ENCODE results near the gene PLSCR2.
"Not testable (repeated sequence)": the region's sequence is repeated elsewhere in the genome, so short reads cannot be mapped to it uniquely, and the experiment has no call there.

PLSCR2 gene

GRCh38 chr3:146432066-146432465, 37.3 kb downstream of the PLSCR2 start:
- no peak for ATAC-seq (replicated peaks; ENCODE audit: extremely low read depth, poor library complexity, severe bottlenecking)
- peaks cover 20% of the 10 kb centered on the region for H3K27me3 Mint-ChIP-seq
- DNase-seq (ENCODE audit: low spot score in 2 of 2) = no peak
- H3K4me3 Mint-ChIP-seq = no peak overlapping the region
- no peaks in the 10 kb centered on the region for H3K36me3 Mint-ChIP-seq (ENCODE audit: insufficient read depth)
- H3K9me3 Mint-ChIP-seq = peaks cover 13% of the 10 kb centered on the region
- no peak overlapping the region for H3K27ac Mint-ChIP-seq (ENCODE audit: low read depth)
- H3K4me1 Mint-ChIP-seq = no peaks in the 10 kb centered on the region

DNA sequence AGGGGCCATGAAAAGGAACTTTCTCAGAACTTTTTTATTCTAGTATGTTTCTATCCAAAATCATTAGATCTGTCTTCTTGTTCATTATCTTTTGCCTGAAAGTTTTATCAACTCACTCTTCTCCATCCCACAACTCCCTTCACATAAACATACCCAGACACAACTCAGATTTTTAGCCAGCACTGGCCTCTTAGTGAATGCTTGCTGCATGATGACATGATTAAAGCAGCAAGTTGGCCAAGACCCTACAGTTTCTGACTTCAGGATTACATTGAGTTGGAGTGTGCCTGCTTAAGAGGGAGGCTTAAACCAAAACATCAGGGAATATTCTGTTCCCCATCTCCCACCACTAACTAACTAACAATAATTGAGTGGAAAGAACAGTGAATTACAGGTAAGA, 38.1 kb downstream of the PLSCR2 start:
- Mint-ChIP-seq H3K36me3 (ENCODE audit: insufficient read depth) (no peaks in the 10 kb centered on the region), H3K9me3 (peaks cover 6% of the 10 kb centered on the region), H3K4me3 (no peak overlapping the region), H3K4me1 (no peaks in the 10 kb centered on the region), H3K27me3 (peaks cover 20% of the 10 kb centered on the region), H3K27ac (ENCODE audit: low read depth) (no peak overlapping the region)
- ATAC-seq (replicated peaks; ENCODE audit: extremely low read depth, poor library complexity, severe bottlenecking) (no peak), DNase-seq (ENCODE audit: low spot score in 2 of 2) (no peak)

DNA sequence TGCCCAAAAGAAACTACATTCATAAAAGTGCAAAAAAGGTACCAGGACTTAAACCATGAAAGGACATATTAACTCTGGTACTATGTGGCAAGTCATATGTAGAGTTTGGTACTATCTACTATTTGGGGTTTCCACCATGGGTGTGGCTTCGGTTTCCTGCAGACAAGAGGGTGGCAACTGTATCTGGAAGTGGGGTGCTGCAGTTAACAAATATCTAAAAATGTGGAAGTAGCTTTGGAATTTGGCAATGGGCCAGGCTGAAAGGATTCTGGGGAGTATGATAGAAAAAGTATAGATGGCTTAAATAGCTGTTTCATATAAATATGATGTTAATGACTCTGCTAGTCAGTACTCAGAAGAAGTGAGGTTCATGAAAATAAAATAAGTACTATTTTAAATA, 44.0 kb downstream of the PLSCR2 start:
- H3K4me3 Mint-ChIP-seq = no peak overlapping the region
- no peak for ATAC-seq (replicated peaks; ENCODE audit: extremely low read depth, poor library complexity, severe bottlenecking)
- no peak overlapping the region for H3K27ac Mint-ChIP-seq (ENCODE audit: low read depth)
- no peak for DNase-seq (ENCODE audit: low spot score in 2 of 2)
- H3K36me3 Mint-ChIP-seq (ENCODE audit: insufficient read depth) = no peaks in the 10 kb centered on the region
- H3K4me1 Mint-ChIP-seq = no peaks in the 10 kb centered on the region
- peaks cover 6% of the 10 kb centered on the region for H3K9me3 Mint-ChIP-seq
- H3K27me3 Mint-ChIP-seq = peaks cover 29% of the 10 kb centered on the region

DNA sequence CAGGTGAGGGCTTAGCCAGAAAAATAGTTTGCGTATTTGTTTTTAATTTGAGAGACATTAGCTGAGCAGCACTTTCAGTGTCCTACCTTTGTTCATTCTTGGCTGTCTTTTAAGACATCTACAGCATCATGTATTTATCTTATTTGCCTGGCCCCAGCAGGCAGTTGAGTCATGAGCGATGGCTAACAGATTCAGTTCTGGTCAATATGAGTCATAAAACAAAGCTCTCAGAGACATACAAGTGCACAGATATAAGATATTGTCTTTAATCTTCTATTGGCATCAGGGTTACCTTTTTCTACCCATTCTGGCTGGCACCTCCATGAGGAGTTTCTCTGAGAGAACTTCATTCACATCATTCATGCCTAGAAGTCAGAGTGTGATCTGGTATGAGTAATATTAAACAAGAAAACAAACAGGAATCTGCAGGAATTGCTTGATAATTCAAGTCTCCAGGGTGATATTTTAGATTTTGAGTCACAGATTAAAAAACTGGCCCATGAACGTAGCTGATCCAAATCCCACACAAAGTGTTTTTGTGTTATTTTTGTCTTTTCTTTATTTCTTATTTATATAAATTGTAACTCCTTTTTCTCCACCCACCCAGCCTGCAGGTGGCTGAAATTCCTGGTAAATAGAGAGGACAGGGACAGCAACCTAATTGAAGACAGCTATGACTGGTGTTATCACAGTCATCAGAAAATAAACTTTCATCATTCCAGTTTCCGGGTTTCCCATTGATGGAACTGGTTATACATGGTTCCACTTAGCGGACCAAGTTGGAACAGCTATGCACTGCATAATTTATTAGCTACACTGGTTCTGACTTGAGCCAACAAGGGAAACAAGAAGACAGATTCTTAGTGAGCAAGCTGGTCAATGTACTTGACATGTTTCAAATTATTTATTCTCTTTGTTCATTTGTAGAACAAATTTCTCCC, 47.3 kb downstream of the PLSCR2 start:
- DNase-seq (ENCODE audit: low spot score in 2 of 2) (no peak), ATAC-seq (replicated peaks; ENCODE audit: extremely low read depth, poor library complexity, severe bottlenecking) (no peak)
- no peak overlapping the region for H3K4me3 Mint-ChIP-seq
- H3K27me3 Mint-ChIP-seq = peaks cover 33% of the 10 kb centered on the region
- no peaks in the 10 kb centered on the region for H3K4me1 Mint-ChIP-seq
- H3K27ac Mint-ChIP-seq (ENCODE audit: low read depth) = no peak overlapping the region
- no peaks in the 10 kb centered on the region for H3K36me3 Mint-ChIP-seq (ENCODE audit: insufficient read depth)
- H3K9me3 Mint-ChIP-seq = no peaks in the 10 kb centered on the region

GRCh38 chr3:146416366-146416765, 53.0 kb downstream of the PLSCR2 start:
- no peak overlapping the region for H3K4me3 Mint-ChIP-seq
- no peak overlapping the region for H3K27ac Mint-ChIP-seq (ENCODE audit: low read depth)
- no peaks in the 10 kb centered on the region for H3K36me3 Mint-ChIP-seq (ENCODE audit: insufficient read depth)
- ATAC-seq (replicated peaks; ENCODE audit: extremely low read depth, poor library complexity, severe bottlenecking) (no peak), DNase-seq (ENCODE audit: low spot score in 2 of 2) (no peak)
- H3K9me3 Mint-ChIP-seq = peaks cover 14% of the 10 kb centered on the region
- no peaks in the 10 kb centered on the region for H3K4me1 Mint-ChIP-seq
- peaks cover 12% of the 10 kb centered on the region for H3K27me3 Mint-ChIP-seq

DNA sequence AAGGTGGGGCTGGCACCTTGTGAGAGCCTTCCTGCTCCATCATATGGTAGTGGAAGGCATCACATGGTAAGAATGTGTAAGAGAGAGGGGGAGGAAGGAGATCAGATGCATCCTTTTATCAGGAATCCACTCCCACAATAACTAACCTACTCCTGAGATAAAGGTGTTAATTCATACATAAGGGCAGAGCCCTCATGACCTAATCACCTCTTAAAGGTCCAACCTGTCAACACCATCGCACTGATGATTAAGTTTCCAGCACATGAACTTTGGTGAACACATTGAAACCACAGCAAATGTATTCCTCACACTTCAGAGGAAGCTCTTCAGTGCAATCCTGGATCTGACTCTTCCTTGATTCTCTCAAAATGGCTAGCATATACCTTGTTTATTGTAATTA, 55.4 kb downstream of the PLSCR2 start:
- ATAC-seq (replicated peaks; ENCODE audit: extremely low read depth, poor library complexity, severe bottlenecking) (no peak), DNase-seq (ENCODE audit: low spot score in 2 of 2) (no peak)
- Mint-ChIP-seq H3K9me3 (peaks cover 14% of the 10 kb centered on the region), H3K4me3 (no peak overlapping the region), H3K27ac (ENCODE audit: low read depth) (no peak overlapping the region), H3K27me3 (peaks cover 7% of the 10 kb centered on the region), H3K4me1 (no peaks in the 10 kb centered on the region), H3K36me3 (ENCODE audit: insufficient read depth) (no peaks in the 10 kb centered on the region)

- not testable (repeated sequence) for H3K36me3 Mint-ChIP-seq (ENCODE audit: insufficient read depth); H3K4me3 Mint-ChIP-seq; H3K27me3 Mint-ChIP-seq
These were observed 56.6 kb downstream of the PLSCR2 start for GRCh38 chr3:146412711-146413110.

DNA sequence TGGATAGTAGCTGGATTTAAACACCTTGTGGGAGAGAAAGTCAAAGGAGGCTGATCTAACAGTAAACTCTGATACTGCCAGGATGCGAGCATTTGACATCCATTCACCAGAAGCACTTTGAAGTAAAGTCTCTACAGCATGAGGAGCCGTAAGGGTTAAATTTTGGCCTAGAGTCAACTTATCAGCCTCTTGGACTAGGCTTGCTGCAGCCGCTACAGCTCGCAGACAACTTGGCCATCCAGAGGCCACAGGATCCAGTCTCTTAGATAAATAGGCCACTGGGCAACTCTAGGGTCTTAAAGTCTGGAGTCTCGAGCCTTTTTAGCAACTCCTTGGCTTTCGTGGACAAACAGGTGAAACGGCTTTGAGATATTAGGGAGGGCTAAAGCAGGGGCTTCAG, 61.4 kb downstream of the PLSCR2 start:
- H3K27me3 Mint-ChIP-seq = peaks cover 22% of the 10 kb centered on the region

More at GRCh38 chr3:146412711-146413110, 56.6 kb downstream of the PLSCR2 start:
- not testable (repeated sequence) for DNase-seq (ENCODE audit: low spot score in 2 of 2); ATAC-seq (replicated peaks; ENCODE audit: extremely low read depth, poor library complexity, severe bottlenecking); H3K4me1 Mint-ChIP-seq; H3K27ac Mint-ChIP-seq (ENCODE audit: low read depth)
- peaks cover 14% of the 10 kb centered on the region for H3K9me3 Mint-ChIP-seq

GRCh38 chr3:146404436-146404835, 64.9 kb downstream of the PLSCR2 start:
- no peak overlapping the region for H3K27ac Mint-ChIP-seq (ENCODE audit: low read depth)
- no peak for ATAC-seq (replicated peaks; ENCODE audit: extremely low read depth, poor library complexity, severe bottlenecking)
- no peak for DNase-seq (ENCODE audit: low spot score in 2 of 2)
- H3K4me1 Mint-ChIP-seq = no peaks in the 10 kb centered on the region
- H3K4me3 Mint-ChIP-seq = no peak overlapping the region
- H3K36me3 Mint-ChIP-seq (ENCODE audit: insufficient read depth) = no peaks in the 10 kb centered on the region
- peaks cover 20% of the 10 kb centered on the region for H3K27me3 Mint-ChIP-seq
- H3K9me3 Mint-ChIP-seq = no peaks in the 10 kb centered on the region

More for the DNA sequence above, 61.4 kb downstream of the PLSCR2 start:
- Mint-ChIP-seq H3K4me3 (no peak overlapping the region), H3K4me1 (no peaks in the 10 kb centered on the region), H3K36me3 (ENCODE audit: insufficient read depth) (no peaks in the 10 kb centered on the region), H3K27ac (ENCODE audit: low read depth) (no peak overlapping the region), H3K9me3 (peaks cover 14% of the 10 kb centered on the region)
- no peak for ATAC-seq (replicated peaks; ENCODE audit: extremely low read depth, poor library complexity, severe bottlenecking)
- no peak for DNase-seq (ENCODE audit: low spot score in 2 of 2)

DNA sequence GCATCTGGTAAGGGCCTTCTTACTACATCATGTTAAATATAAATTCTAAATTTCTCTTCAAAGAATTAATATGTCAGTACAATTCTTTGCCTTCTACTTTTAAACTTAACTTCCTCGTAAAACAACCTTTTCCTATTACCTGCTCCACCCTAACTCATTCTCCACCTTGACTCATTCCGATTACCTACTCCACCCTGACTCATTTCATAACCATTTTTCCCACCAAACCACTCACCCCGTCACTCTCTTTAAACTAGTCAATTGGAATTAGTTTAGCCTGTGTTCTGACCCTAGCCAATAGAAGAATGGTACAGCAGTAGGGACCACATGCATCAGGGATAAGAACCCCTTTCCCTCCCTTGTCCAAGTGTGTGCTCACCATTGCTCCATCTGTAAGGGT, 65.6 kb downstream of the PLSCR2 start:
- no peaks in the 10 kb centered on the region for H3K4me1 Mint-ChIP-seq
- H3K9me3 Mint-ChIP-seq = no peaks in the 10 kb centered on the region
- H3K36me3 Mint-ChIP-seq (ENCODE audit: insufficient read depth) = no peaks in the 10 kb centered on the region
- peaks cover 14% of the 10 kb centered on the region for H3K27me3 Mint-ChIP-seq
- no peak overlapping the region for H3K27ac Mint-ChIP-seq (ENCODE audit: low read depth)
- H3K4me3 Mint-ChIP-seq = no peak overlapping the region
- no peak for ATAC-seq (replicated peaks; ENCODE audit: extremely low read depth, poor library complexity, severe bottlenecking)
- no peak for DNase-seq (ENCODE audit: low spot score in 2 of 2)

GRCh38 chr3:146396792-146397191, 72.6 kb downstream of the PLSCR2 start:
- no peak for ATAC-seq (replicated peaks; ENCODE audit: extremely low read depth, poor library complexity, severe bottlenecking)
- H3K4me3 Mint-ChIP-seq = no peak overlapping the region

DNA sequence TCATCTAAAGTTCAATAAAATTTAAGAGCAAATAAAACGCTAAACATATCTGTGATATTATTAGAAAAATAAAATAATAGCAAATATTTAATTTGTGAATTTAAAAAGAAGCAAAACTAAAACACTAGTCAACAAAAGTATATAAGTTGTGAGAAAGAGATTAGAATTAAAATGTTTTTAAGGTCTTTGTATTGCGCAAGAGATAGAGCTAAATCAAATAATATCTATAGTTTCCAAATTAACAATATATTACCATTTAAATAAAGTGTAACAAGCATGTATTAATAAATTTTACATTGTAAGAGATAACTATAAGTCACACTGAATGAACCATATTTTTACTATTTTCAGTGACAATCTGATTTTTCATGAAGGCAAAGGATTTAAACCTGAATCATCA, 74.2 kb downstream of the PLSCR2 start:
- H3K36me3 Mint-ChIP-seq (ENCODE audit: insufficient read depth) = no peaks in the 10 kb centered on the region
- H3K27ac Mint-ChIP-seq (ENCODE audit: low read depth) = no peak overlapping the region
- no peak for ATAC-seq (replicated peaks; ENCODE audit: extremely low read depth, poor library complexity, severe bottlenecking)
- H3K4me3 Mint-ChIP-seq = no peak overlapping the region
- no peaks in the 10 kb centered on the region for H3K4me1 Mint-ChIP-seq
- H3K27me3 Mint-ChIP-seq = no peaks in the 10 kb centered on the region
- H3K9me3 Mint-ChIP-seq = no peaks in the 10 kb centered on the region
- no peak for DNase-seq (ENCODE audit: low spot score in 2 of 2)

More at GRCh38 chr3:146396792-146397191, 72.6 kb downstream of the PLSCR2 start:
- Mint-ChIP-seq H3K27me3 (no peaks in the 10 kb centered on the region), H3K4me1 (no peaks in the 10 kb centered on the region), H3K36me3 (ENCODE audit: insufficient read depth) (no peaks in the 10 kb centered on the region), H3K27ac (ENCODE audit: low read depth) (no peak overlapping the region), H3K9me3 (no peaks in the 10 kb centered on the region)
- DNase-seq (ENCODE audit: low spot score in 2 of 2) = no peak

DNA sequence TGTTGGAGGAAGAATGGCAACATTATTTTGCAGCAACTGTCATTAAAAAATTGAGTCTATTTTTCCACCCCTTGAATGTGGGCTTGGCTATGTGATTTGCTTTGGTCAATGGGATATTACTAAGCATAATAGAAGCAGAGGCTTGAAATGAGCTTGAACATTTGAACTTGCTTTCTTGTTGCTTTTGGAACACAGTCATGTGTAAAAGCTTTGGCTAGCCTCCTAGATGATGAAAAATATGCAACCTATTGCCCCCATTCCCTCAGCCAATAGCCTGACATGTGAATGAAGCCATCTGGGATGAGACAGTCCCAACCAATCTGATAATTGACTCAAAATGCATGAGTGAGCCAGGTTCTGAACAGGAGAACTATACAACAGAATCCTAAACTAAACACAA, 78.4 kb downstream of the PLSCR2 start:
- H3K27ac Mint-ChIP-seq (ENCODE audit: low read depth) = no peak overlapping the region
- no peaks in the 10 kb centered on the region for H3K4me1 Mint-ChIP-seq
- H3K4me3 Mint-ChIP-seq = no peak overlapping the region
- DNase-seq (ENCODE audit: low spot score in 2 of 2) (no peak), ATAC-seq (replicated peaks; ENCODE audit: extremely low read depth, poor library complexity, severe bottlenecking) (no peak)
- H3K27me3 Mint-ChIP-seq = peaks cover 8% of the 10 kb centered on the region
- no peaks in the 10 kb centered on the region for H3K36me3 Mint-ChIP-seq (ENCODE audit: insufficient read depth)
- H3K9me3 Mint-ChIP-seq = no peaks in the 10 kb centered on the region

Data from central memory CD8-positive, alpha-beta T cell (primary cell).